ENCODE data around the gene CARS2. TPM values are rescaled to one million over a fixed set of nuclear protein-coding genes. Genes with fewer than 3 reads are reported as not detected.

Gene CARS2
- total and polyA plus RNA-seq, 2 of the 8 experiments (the other 6 are each of a cell fraction or from before 2014, with no cell fraction given), result 47.7 to 55.9 TPM

GRCh38 chr13:110653271-110653670 is 52.6 kb downstream of the CARS2 start (continued):
- TF ChIP-seq ATF3 (IDR thresholded peaks at IDR 0.05; ENCODE audit: insufficient read depth, low read depth, low read length), result no peak
- TF ChIP-seq RXRA (IDR thresholded peaks at IDR 0.05; ENCODE audit: insufficient read depth, low read depth, low read length), result no peak
- no peak for TF ChIP-seq SAP30 (IDR thresholded peaks at IDR 0.05; ENCODE audit: insufficient read depth, insufficient replicate concordance, low read length)
- no peak for TF ChIP-seq KDM4A (IDR thresholded peaks at IDR 0.05; ENCODE audit: low read depth, low read length, severe bottlenecking)
- TF ChIP-seq RNF2 (IDR thresholded peaks at IDR 0.05; ENCODE audit: borderline replicate concordance, low read depth, low read length, missing control alignments, poor library complexity, severe bottlenecking), result no peak
- no peak for TF ChIP-seq GTF2F1 (IDR thresholded peaks at IDR 0.05; ENCODE audit: borderline replicate concordance, low read depth, low read length)
- no peak for TF ChIP-seq SUZ12 (IDR thresholded peaks at IDR 0.05; ENCODE audit: low read length)
- TF ChIP-seq RBBP5 (IDR thresholded peaks at IDR 0.05; ENCODE audit: borderline replicate concordance, low read depth, low read length), result no peak
- TF ChIP-seq BACH1 (IDR thresholded peaks at IDR 0.05; ENCODE audit: low read length), result no peak

Measured in H1 (cell line).